Fibroblast of peridontal ligament (primary cell): ENCODE measurements around the gene QARS1.

Experiments
- DNase-seq: peaks from one replicate; pipeline ENCODE4 v3.0.0-alpha.2; 2010; ENCODE audit errors: extremely low read depth

Gene QARS1

GRCh38 chr3:49120438-49121131 is 16.0 kb upstream of the QARS1 start, which contains the start of gene USP19:
Gene USP19 (minus strand): TSS chr3:49120823. CDS start chr3:49119145, 1,678 bp downstream.
- DNase-seq = peak; percentile 91

- DNase-seq = no peak
These were observed 15.5 kb upstream of the QARS1 start for GRCh38 chr3:49120096-49120437.

GRCh38 chr3:49119439-49119838 is 14.9 kb upstream of the QARS1 start:
- DNase-seq = no peak

GRCh38 chr3:49119036-49119435 is 14.5 kb upstream of the QARS1 start:
- no peak for DNase-seq

GRCh38 chr3:49112262-49112661 is 7.7 kb upstream of the QARS1 start:
- no peak for DNase-seq

- no peak for DNase-seq
These were observed 6.8 kb upstream of the QARS1 start for GRCh38 chr3:49111347-49111746.

- no peak for DNase-seq
These were observed 6.2 kb upstream of the QARS1 start for GRCh38 chr3:49110780-49111179.

GRCh38 chr3:49108346-49108745 is 3.8 kb upstream of the QARS1 start:
- no peak for DNase-seq

GRCh38 chr3:49104052-49104426 is 518 bp downstream of the QARS1 start:
- DNase-seq = no peak

- DNase-seq = no peak
These were observed 4.4 kb downstream of the QARS1 start for GRCh38 chr3:49100046-49100615.

GRCh38 chr3:49098910-49099630 is 5.5 kb downstream of the QARS1 start:
- no peak for DNase-seq

- no peak for DNase-seq
These were observed 6.1 kb downstream of the QARS1 start for GRCh38 chr3:49098429-49098828.

GRCh38 chr3:49093853-49094767 is 10.4 kb downstream of the QARS1 start, which contains the start of gene QRICH1:
Gene QRICH1 (minus strand): TSS chr3:49094071. CDS start chr3:49077017, 17,054 bp downstream.
- peak; percentile 99 for DNase-seq

GRCh38 chr3:49092938-49093852 is 11.4 kb downstream of the QARS1 start:
- peak; percentile 82 for DNase-seq

- no peak for DNase-seq
These were observed 23.1 kb downstream of the QARS1 start for GRCh38 chr3:49081429-49081828.

GRCh38 chr3:49079270-49079669 is 25.3 kb downstream of the QARS1 start:
- DNase-seq = no peak

GRCh38 chr3:49076646-49077045 is 27.9 kb downstream of the QARS1 start:
- no peak for DNase-seq

- DNase-seq = no peak
These were observed 28.4 kb downstream of the QARS1 start for GRCh38 chr3:49076116-49076515.

- DNase-seq = no peak
These were observed 46.5 kb downstream of the QARS1 start for GRCh38 chr3:49058011-49058410.

- DNase-seq = no peak
These were observed 47.3 kb downstream of the QARS1 start for GRCh38 chr3:49057268-49057667.

GRCh38 chr3:49054344-49054862 is 50.2 kb downstream of the QARS1 start:
- DNase-seq = peak; percentile 18
